Activated B cell treated with CpG ODN at 0.5 μM for 24 hours (primary cell): ENCODE data around the gene LCP1. TPM values are rescaled to one million over a fixed set of nuclear protein-coding genes. Genes with fewer than 3 reads are reported as not detected.
"Not testable (repeated sequence)": the region's sequence is repeated elsewhere in the genome, so short reads cannot be mapped to it uniquely, and the experiment has no call there.

Experiments
- ATAC-seq: fragments of 200-7000 bp; cut with Tn5 transposase; one replicate; pipeline ENCODE4 v1.10.0; 2021; ENCODE audit warnings: low read depth, mild to moderate bottlenecking, moderate library complexity
- CTCF ChIA-PET: fragments of 350-600 bp; sonication (Branson Sonifier 250); formaldehyde crosslinking; loops from one replicate; lab custom pipeline; 2021; ENCODE audit warnings: antibody characterized with exemption; lab: Charles Lee
- POLR2A ChIA-PET: fragments of 350-600 bp; sonication (Branson Sonifier 250); formaldehyde crosslinking; loops from one replicate; lab custom pipeline; 2021; ENCODE audit warnings: antibody characterized with exemption; lab: Charles Lee
- DNase-seq: peaks from one replicate; pipeline ENCODE4 v3.0.0; 2022
- H3K27ac Mint-ChIP-seq: one replicate; pipeline ENCODE4 v1.8.0; 2020; ENCODE audit warnings: mixed read lengths
- H3K27me3 Mint-ChIP-seq: one replicate; pipeline ENCODE4 v1.8.0; 2021; ENCODE audit warnings: mixed read lengths
- H3K36me3 Mint-ChIP-seq: one replicate; pipeline ENCODE4 v1.8.0; 2021; ENCODE audit warnings: low read depth, mixed read lengths
- H3K4me1 Mint-ChIP-seq: one replicate; pipeline ENCODE4 v1.8.0; 2021; ENCODE audit warnings: mixed read lengths
- H3K4me3 Mint-ChIP-seq: one replicate; pipeline ENCODE4 v1.8.0; 2020; ENCODE audit warnings: mild to moderate bottlenecking, mixed read lengths
- H3K9me3 Mint-ChIP-seq: one replicate; pipeline ENCODE4 v1.8.0; 2020; ENCODE audit warnings: mixed read lengths
- intact Hi-C: fragments of 100-400 bp; cut with micrococcal nuclease; formaldehyde crosslinking; loops from one replicate; pipeline ENCODE4 v1.15.1; 2024
- total RNA-seq: library from RNA; stranded (reverse); gene quantifications from 2 replicates; pipeline ENCODE4 v1.2.3, GENCODE V29; 2022
- TF ChIP-seq, protein P1 (sequence below): fragments of 200-600 bp; IDR thresholded peaks from one replicate; pipeline ENCODE4 v1.8.0; 2022; ENCODE audit warnings: antibody characterized with exemption, mild to moderate bottlenecking

Gene LCP1
- total RNA-seq, 1 donor from 2014 or later: 948 TPM

DNA sequence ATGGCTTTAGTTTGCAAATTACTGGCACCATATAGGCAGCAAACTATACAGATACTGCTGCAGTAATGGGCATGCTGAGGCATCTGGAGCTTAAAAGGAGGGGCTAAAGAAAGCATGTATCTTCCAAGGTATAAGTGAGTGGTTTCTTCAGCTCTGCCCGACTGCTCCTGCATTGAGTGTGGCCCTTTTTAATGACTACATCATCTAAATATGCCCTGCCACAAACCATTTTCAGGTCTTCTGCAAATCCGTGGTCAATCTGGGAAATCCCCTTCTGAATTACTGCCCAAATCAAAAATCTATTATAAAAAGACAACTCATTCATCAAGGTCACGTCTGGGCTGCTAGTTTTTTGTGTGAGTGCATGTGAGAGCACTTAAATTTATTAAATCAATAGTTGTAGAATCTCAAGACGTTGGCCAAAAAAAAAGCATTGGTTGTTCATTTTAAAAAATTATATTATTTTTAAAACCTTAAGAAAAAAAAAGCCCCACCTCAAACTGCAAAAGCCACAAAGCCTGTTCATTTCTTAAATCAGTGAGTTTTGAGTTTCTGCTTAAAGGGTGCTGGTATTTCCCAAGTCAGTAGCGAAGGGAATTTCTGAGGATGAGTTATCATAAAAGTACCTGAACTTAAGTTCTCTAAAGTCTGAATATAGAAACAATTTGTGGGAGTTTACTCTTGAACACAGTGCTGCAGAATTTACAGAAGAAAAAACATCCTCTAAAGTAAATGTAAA is 16.3 kb downstream of the LCP1 start:
- TF ChIP-seq, protein P1, sequence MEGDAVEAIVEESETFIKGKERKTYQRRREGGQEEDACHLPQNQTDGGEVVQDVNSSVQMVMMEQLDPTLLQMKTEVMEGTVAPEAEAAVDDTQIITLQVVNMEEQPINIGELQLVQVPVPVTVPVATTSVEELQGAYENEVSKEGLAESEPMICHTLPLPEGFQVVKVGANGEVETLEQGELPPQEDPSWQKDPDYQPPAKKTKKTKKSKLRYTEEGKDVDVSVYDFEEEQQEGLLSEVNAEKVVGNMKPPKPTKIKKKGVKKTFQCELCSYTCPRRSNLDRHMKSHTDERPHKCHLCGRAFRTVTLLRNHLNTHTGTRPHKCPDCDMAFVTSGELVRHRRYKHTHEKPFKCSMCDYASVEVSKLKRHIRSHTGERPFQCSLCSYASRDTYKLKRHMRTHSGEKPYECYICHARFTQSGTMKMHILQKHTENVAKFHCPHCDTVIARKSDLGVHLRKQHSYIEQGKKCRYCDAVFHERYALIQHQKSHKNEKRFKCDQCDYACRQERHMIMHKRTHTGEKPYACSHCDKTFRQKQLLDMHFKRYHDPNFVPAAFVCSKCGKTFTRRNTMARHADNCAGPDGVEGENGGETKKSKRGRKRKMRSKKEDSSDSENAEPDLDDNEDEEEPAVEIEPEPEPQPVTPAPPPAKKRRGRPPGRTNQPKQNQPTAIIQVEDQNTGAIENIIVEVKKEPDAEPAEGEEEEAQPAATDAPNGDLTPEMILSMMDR: no peak
- Mint-ChIP-seq H3K4me3 (peak overlapping the region; percentile 68), H3K27me3 (no peaks in the 10 kb centered on the region), H3K4me1 (peaks cover 92% of the 10 kb centered on the region), H3K27ac (peak overlapping the region; percentile 77), H3K36me3 (peaks cover 70% of the 10 kb centered on the region), H3K9me3 (no peaks in the 10 kb centered on the region)
- ATAC-seq: peak; percentile 85
- DNase-seq: no peak
- ChIA-PET CTCF (interaction anchor here (0.9 to 4.3 kb wide), 6 partner anchors 8 to 130 kb away, joined by 3 to 20 read pairs (median 4); partner anchors contain the start of gene LCP1), POLR2A (interaction anchor here (0.9 to 11.8 kb wide), 4 partner anchors 8 to 226 kb away, joined by 3 to 247 read pairs (median 4); partner anchors contain the start of gene LCP1)
- intact Hi-C loops: loop anchor here (1.0 to 10.0 kb wide), 3 partner anchors 17 to 821 kb away; partner anchors contain the start of genes LCP1, TPT1 and ZC3H13

DNA sequence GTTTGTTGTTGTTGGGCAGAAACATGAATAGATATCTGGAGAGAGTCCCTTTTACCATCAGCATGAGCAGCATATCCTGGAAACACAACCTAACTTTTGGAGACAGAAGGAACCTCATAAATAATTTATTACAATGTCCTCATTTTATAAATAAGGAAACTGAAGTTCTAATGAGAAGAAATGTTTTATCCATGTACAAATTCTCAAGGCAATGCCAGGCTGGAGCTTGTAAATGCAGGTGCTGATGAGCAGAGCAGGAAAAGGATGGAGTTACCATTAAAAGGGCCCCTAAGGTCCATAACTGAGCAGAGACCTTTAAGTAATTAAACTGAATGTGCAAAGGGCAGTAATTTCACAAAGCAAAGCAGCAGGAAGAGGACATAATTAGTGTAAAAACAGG is 17.3 kb downstream of the LCP1 start:
- no peaks in the 10 kb centered on the region for H3K27me3 Mint-ChIP-seq
- ChIA-PET POLR2A (interaction anchor here (1.4 to 11.8 kb wide), 2 partner anchors 9 to 15 kb away, joined by 6 to 247 read pairs; partner anchors contain the start of gene LCP1), CTCF (interaction anchor here (1.1 to 4.3 kb wide), 4 partner anchors 9 to 35 kb away, joined by 4 to 20 read pairs (median 4); partner anchors contain the start of gene LCP1)
- ATAC-seq: no peak
- peaks cover 70% of the 10 kb centered on the region for H3K36me3 Mint-ChIP-seq
- TF ChIP-seq, protein P1: no peak
- peak overlapping the region; percentile 84 for H3K27ac Mint-ChIP-seq
- intact Hi-C loops: loop anchor here (1.0 to 10.0 kb wide), 3 partner anchors 18 to 820 kb away; partner anchors contain the start of genes LCP1, TPT1 and ZC3H13
- DNase-seq: no peak
- H3K4me3 Mint-ChIP-seq: peak overlapping the region; percentile 68
- no peaks in the 10 kb centered on the region for H3K9me3 Mint-ChIP-seq
- peaks cover 92% of the 10 kb centered on the region for H3K4me1 Mint-ChIP-seq

DNA sequence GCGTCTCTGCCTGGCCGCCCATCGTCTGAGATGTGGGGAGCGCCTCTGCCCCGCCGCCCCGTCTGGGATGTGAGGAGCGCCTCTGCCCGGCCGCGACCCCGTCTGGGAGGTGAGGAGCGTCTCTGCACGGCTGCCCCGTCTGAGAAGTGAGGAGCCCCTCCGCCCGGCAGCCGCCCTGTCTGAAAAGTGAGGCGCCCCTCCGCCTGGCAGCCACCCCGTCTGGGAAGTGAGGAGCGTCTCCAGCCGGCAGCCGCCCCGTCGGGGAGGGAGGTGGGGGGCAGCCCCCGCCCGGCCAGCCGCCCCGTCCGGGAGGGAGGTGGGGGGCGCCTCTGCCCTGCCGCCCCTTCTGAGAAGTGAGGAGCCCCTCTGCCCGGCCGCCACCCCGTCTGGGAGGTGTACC is 19.2 kb downstream of the LCP1 start:
- peaks cover 71% of the 10 kb centered on the region for H3K36me3 Mint-ChIP-seq
- intact Hi-C loops: loop anchor here (10.0 kb wide), 1 partner anchor 818 kb away; the partner anchor contains the start of gene TPT1

DNA sequence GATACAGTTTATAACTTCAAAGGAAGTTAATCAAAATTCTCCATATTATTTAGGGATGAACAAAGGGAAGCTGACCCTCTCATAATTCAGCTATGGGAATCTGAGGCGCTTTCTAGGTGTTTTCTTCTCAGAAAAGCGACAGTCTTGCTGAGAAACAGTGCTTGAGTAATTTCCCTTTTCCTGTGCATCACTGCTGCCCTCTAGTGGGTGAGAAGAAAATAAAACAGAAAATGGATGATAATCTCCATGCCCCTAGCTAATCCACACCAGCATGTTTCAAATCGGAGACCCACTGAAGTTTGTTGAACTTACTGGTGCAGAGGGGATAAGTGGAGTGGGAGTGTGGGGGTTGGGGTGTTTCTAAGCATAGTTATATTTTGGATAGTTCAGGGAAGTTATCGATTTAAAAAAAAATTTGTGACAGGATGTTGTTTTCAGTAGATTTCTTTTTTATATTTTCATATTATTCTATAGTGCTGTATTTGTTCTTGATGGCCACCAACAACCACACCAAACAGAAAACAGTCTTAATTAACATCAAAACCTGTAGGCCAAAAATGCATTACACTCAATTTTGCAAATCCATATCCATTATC is 21.4 kb downstream of the LCP1 start:
- intact Hi-C loops: loop anchor here (1.0 to 10.0 kb wide), 6 partner anchors 16 to 816 kb away; partner anchors contain the start of gene TPT1
- H3K4me1 Mint-ChIP-seq: peaks cover 61% of the 10 kb centered on the region
- POLR2A ChIA-PET: interaction anchor here (0.6 to 4.1 kb wide), 7 partner anchors 8 to 111 kb away, joined by 3 to 26 read pairs (median 4); partner anchors contain the start of gene LCP1
- ATAC-seq (peak; percentile 45), DNase-seq (no peak)
- peak overlapping the region; percentile 88 for H3K27ac Mint-ChIP-seq
- H3K27me3 Mint-ChIP-seq: no peaks in the 10 kb centered on the region
- peak overlapping the region; percentile 70 for H3K4me3 Mint-ChIP-seq
- CTCF ChIA-PET: interaction anchor here (0.6 to 3.1 kb wide), 21 partner anchors 8 to 1041 kb away, joined by 3 to 41 read pairs (median 4); partner anchors contain the start of genes LCP1 and LRRC63
- no peaks in the 10 kb centered on the region for H3K9me3 Mint-ChIP-seq
- H3K36me3 Mint-ChIP-seq: peaks cover 71% of the 10 kb centered on the region
- TF ChIP-seq, protein P1: no peak

More for the DNA sequence above, 19.2 kb downstream of the LCP1 start:
- CTCF ChIA-PET, DNase-seq, ATAC-seq, H3K9me3 Mint-ChIP-seq, H3K27me3 Mint-ChIP-seq, POLR2A ChIA-PET: not testable (repeated sequence)
- Mint-ChIP-seq H3K27ac (peak overlapping the region; percentile 79), H3K4me1 (peaks cover 82% of the 10 kb centered on the region), H3K4me3 (peak overlapping the region; percentile 11)

DNA sequence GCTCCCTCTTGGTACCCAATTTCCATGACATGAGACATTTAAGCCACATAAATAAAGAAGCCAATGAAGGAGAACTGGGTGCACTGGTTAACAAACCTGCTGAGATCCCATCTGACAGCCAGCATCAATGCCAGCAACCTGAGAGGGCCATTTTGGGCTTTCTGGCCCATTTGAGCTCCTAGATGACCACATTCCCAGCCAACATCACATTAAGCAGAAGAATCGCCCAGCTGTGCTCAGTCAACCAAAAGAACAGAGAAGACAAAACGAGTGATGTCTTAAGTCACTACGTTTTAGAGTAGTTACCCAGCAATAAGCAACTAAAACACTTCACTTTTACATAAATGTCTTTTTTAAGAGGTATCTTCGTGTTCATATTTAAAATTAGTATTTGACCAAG is 21.9 kb downstream of the LCP1 start:
- ATAC-seq (peak; percentile 19), DNase-seq (no peak)
- Mint-ChIP-seq H3K27me3 (no peaks in the 10 kb centered on the region), H3K4me1 (peaks cover 57% of the 10 kb centered on the region), H3K27ac (peak overlapping the region; percentile 88), H3K4me3 (peak overlapping the region; percentile 70), H3K36me3 (peaks cover 73% of the 10 kb centered on the region), H3K9me3 (no peaks in the 10 kb centered on the region)
- CTCF ChIA-PET: interaction anchor here (0.6 to 3.1 kb wide), 22 partner anchors 9 to 1040 kb away, joined by 3 to 41 read pairs (median 4); partner anchors contain the start of genes LCP1 and LRRC63
- intact Hi-C loops: loop anchor here (1.0 to 10.0 kb wide), 6 partner anchors 15 to 815 kb away; partner anchors contain the start of gene TPT1
- TF ChIP-seq, protein P1: no peak
- POLR2A ChIA-PET: interaction anchor here (0.6 to 4.1 kb wide), 8 partner anchors 8 to 108 kb away, joined by 3 to 26 read pairs (median 4); partner anchors contain the start of genes LCP1 and ZC3H13
